ENCODE data around the gene GALNT14.

The GALNT14 gene

GRCh38 chr2:30958193-30958917 is 179.9 kb downstream of the GALNT14 start:
- WGBS (ENCODE audit: extremely low coverage, insufficient coverage, low lambda C conversion rate) = no CpG with 5 or more reads among the region's 15 CpGs
- Histone ChIP-seq H2BK15ac (replicated peaks; ENCODE audit: low read depth) (no peak overlapping the region), H3K27me3 (ENCODE audit: insufficient read depth, low read length, poor library complexity) (no peaks in the 10 kb centered on the region), H3K23ac (ENCODE audit: low read length) (no peak overlapping the region), H3K9ac (ENCODE audit: low read length) (no peak overlapping the region), H2BK120ac (ENCODE audit: low read depth, low read length) (no peak overlapping the region), H2BK5ac (ENCODE audit: low read length) (no peak overlapping the region), H3K36me3 (ENCODE audit: control insufficient read depth, insufficient read depth, low read length) (no peaks in the 10 kb centered on the region), H3K4me2 (ENCODE audit: low read length) (no peak overlapping the region), H2AK5ac (ENCODE audit: low read length) (no peak overlapping the region), H3K4ac (ENCODE audit: low read depth, low read length) (no peak overlapping the region), H3K79me2 (ENCODE audit: control insufficient read depth, insufficient read depth, low read length) (no peaks in the 10 kb centered on the region), H4K5ac (ENCODE audit: low read length) (no peak overlapping the region), H3K27ac (ENCODE audit: low read depth, low read length) (no peak overlapping the region), H3K4me1 (ENCODE audit: control insufficient read depth, low read depth, low read length) (no peaks in the 10 kb centered on the region), H4K8ac (ENCODE audit: low read depth, low read length) (no peak overlapping the region), H3K79me1 (ENCODE audit: low read length) (no peaks in the 10 kb centered on the region), H3K56ac (ENCODE audit: low read length) (no peak overlapping the region), H3K4me3 (ENCODE audit: low read length) (no peak overlapping the region), H3K18ac (ENCODE audit: low read length) (no peak overlapping the region)
- no peak for DNase-seq

GRCh38 chr2:30957591-30957990 is 180.6 kb downstream of the GALNT14 start:
- Histone ChIP-seq H3K79me1 (ENCODE audit: low read length) (no peaks in the 10 kb centered on the region), H3K27me3 (ENCODE audit: insufficient read depth, low read length, poor library complexity) (no peaks in the 10 kb centered on the region), H2BK15ac (replicated peaks; ENCODE audit: low read depth) (no peak overlapping the region), H3K4me1 (ENCODE audit: control insufficient read depth, low read depth, low read length) (no peaks in the 10 kb centered on the region), H3K18ac (ENCODE audit: low read length) (no peak overlapping the region), H2AK5ac (ENCODE audit: low read length) (no peak overlapping the region), H3K4me3 (ENCODE audit: low read length) (no peak overlapping the region), H3K4ac (ENCODE audit: low read depth, low read length) (no peak overlapping the region), H3K23ac (ENCODE audit: low read length) (no peak overlapping the region), H3K79me2 (ENCODE audit: control insufficient read depth, insufficient read depth, low read length) (no peaks in the 10 kb centered on the region), H4K5ac (ENCODE audit: low read length) (no peak overlapping the region), H4K8ac (ENCODE audit: low read depth, low read length) (no peak overlapping the region), H2BK5ac (ENCODE audit: low read length) (no peak overlapping the region), H3K9ac (ENCODE audit: low read length) (no peak overlapping the region), H3K56ac (ENCODE audit: low read length) (no peak overlapping the region), H3K36me3 (ENCODE audit: control insufficient read depth, insufficient read depth, low read length) (no peaks in the 10 kb centered on the region), H3K4me2 (ENCODE audit: low read length) (no peak overlapping the region), H3K27ac (ENCODE audit: low read depth, low read length) (no peak overlapping the region), H2BK120ac (ENCODE audit: low read depth, low read length) (no peak overlapping the region)
- no CpG with 5 or more reads among the region's 5 CpGs for WGBS (ENCODE audit: extremely low coverage, insufficient coverage, low lambda C conversion rate)
- DNase-seq = no peak

DNA sequence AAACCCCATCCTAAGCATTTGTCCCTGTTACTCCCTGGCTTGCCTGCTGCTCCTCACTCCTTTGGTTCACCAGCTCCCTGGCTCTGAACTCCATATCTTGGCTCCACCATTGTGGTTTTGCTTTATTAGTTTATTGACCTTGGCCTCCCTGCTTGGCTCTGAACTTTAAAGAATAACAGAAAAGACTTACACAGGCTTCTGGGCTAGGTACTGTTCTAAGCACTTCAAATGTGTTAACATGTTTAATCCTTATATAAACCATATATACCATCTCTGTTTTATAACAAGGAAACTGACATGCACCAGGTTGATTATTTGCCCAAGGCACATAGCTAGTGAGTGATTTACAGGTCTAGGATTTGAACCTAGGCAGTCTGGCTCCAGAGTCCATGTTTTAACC is 181.2 kb downstream of the GALNT14 start:
- Histone ChIP-seq H2BK5ac (ENCODE audit: low read length) (no peak overlapping the region), H3K4me1 (ENCODE audit: control insufficient read depth, low read depth, low read length) (no peaks in the 10 kb centered on the region), H3K27ac (ENCODE audit: low read depth, low read length) (no peak overlapping the region), H4K8ac (ENCODE audit: low read depth, low read length) (no peak overlapping the region), H3K4ac (ENCODE audit: low read depth, low read length) (no peak overlapping the region), H3K9ac (ENCODE audit: low read length) (no peak overlapping the region), H3K23ac (ENCODE audit: low read length) (no peak overlapping the region), H4K5ac (ENCODE audit: low read length) (no peak overlapping the region), H2BK15ac (replicated peaks; ENCODE audit: low read depth) (no peak overlapping the region), H3K27me3 (ENCODE audit: insufficient read depth, low read length, poor library complexity) (no peaks in the 10 kb centered on the region), H3K4me2 (ENCODE audit: low read length) (no peak overlapping the region), H3K36me3 (ENCODE audit: control insufficient read depth, insufficient read depth, low read length) (no peaks in the 10 kb centered on the region), H3K79me1 (ENCODE audit: low read length) (no peaks in the 10 kb centered on the region), H3K79me2 (ENCODE audit: control insufficient read depth, insufficient read depth, low read length) (no peaks in the 10 kb centered on the region), H2BK120ac (ENCODE audit: low read depth, low read length) (no peak overlapping the region), H3K4me3 (ENCODE audit: low read length) (no peak overlapping the region), H3K56ac (ENCODE audit: low read length) (no peak overlapping the region), H2AK5ac (ENCODE audit: low read length) (no peak overlapping the region), H3K18ac (ENCODE audit: low read length) (no peak overlapping the region)
- no peak for DNase-seq

DNA sequence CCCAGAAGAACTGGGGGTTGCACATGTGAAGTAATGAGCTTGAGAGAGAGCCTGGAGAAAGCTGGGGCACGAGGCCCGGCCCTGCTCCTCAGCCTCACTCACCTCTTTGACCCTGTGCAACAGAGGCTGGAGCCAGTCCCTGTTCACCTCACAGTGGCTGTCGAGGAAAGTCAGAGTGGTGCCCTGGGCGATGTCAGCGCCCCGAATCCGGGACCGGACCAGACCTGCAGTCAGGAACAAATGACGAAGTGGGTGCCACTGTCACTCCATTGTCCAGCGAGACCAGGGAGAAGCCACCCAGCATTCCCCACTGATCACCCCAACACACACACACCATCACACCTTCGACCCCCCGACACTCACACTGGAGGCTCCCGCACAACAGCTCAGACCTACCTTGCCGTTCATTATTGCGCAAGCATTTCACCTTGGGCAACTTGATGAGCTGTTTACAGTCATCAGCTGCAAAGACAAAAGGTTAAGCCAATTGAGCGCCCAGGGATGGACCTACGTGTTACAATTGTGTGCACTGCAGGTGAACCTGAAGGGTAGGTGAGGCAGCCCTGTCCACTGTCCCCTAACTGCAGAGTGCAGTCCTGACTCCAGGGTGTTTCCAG is 182.6 kb downstream of the GALNT14 start:
- Histone ChIP-seq H4K5ac (ENCODE audit: low read length) (no peak overlapping the region), H3K27ac (ENCODE audit: low read depth, low read length) (no peak overlapping the region), H3K4ac (ENCODE audit: low read depth, low read length) (no peak overlapping the region), H3K23ac (ENCODE audit: low read length) (no peak overlapping the region), H2BK5ac (ENCODE audit: low read length) (no peak overlapping the region), H3K4me2 (ENCODE audit: low read length) (no peak overlapping the region), H3K79me2 (ENCODE audit: control insufficient read depth, insufficient read depth, low read length) (no peaks in the 10 kb centered on the region), H2BK120ac (ENCODE audit: low read depth, low read length) (no peak overlapping the region), H3K18ac (ENCODE audit: low read length) (no peak overlapping the region), H2AK5ac (ENCODE audit: low read length) (no peak overlapping the region), H2BK15ac (replicated peaks; ENCODE audit: low read depth) (no peak overlapping the region), H4K8ac (ENCODE audit: low read depth, low read length) (no peak overlapping the region), H3K27me3 (ENCODE audit: insufficient read depth, low read length, poor library complexity) (no peaks in the 10 kb centered on the region), H3K4me1 (ENCODE audit: control insufficient read depth, low read depth, low read length) (no peaks in the 10 kb centered on the region), H3K79me1 (ENCODE audit: low read length) (no peaks in the 10 kb centered on the region), H3K9ac (ENCODE audit: low read length) (no peak overlapping the region), H3K36me3 (ENCODE audit: control insufficient read depth, insufficient read depth, low read length) (no peaks in the 10 kb centered on the region), H3K56ac (ENCODE audit: low read length) (no peak overlapping the region), H3K4me3 (ENCODE audit: low read length) (no peak overlapping the region)
- no CpG with 5 or more reads among the region's 17 CpGs for WGBS (ENCODE audit: extremely low coverage, insufficient coverage, low lambda C conversion rate)
- no peak for DNase-seq

- Histone ChIP-seq H3K27me3 (ENCODE audit: insufficient read depth, low read length, poor library complexity) (no peaks in the 10 kb centered on the region), H2BK15ac (replicated peaks; ENCODE audit: low read depth) (no peak overlapping the region), H4K8ac (ENCODE audit: low read depth, low read length) (no peak overlapping the region), H3K23ac (ENCODE audit: low read length) (no peak overlapping the region), H3K4ac (ENCODE audit: low read depth, low read length) (no peak overlapping the region), H3K4me3 (ENCODE audit: low read length) (no peak overlapping the region), H3K4me1 (ENCODE audit: control insufficient read depth, low read depth, low read length) (no peaks in the 10 kb centered on the region), H3K27ac (ENCODE audit: low read depth, low read length) (no peak overlapping the region), H3K9ac (ENCODE audit: low read length) (no peak overlapping the region), H4K5ac (ENCODE audit: low read length) (no peak overlapping the region), H3K79me1 (ENCODE audit: low read length) (no peaks in the 10 kb centered on the region), H2BK120ac (ENCODE audit: low read depth, low read length) (no peak overlapping the region), H2AK5ac (ENCODE audit: low read length) (no peak overlapping the region), H3K4me2 (ENCODE audit: low read length) (no peak overlapping the region), H3K79me2 (ENCODE audit: control insufficient read depth, insufficient read depth, low read length) (no peaks in the 10 kb centered on the region), H3K36me3 (ENCODE audit: control insufficient read depth, insufficient read depth, low read length) (no peaks in the 10 kb centered on the region), H2BK5ac (ENCODE audit: low read length) (no peak overlapping the region), H3K18ac (ENCODE audit: low read length) (no peak overlapping the region), H3K56ac (ENCODE audit: low read length) (no peak overlapping the region)
- WGBS (ENCODE audit: extremely low coverage, insufficient coverage, low lambda C conversion rate) = no CpG with 5 or more reads among the region's 2 CpGs
- DNase-seq = no peak
Measured at GRCh38 chr2:30950339-30950738, 187.9 kb downstream of the GALNT14 start.

DNA sequence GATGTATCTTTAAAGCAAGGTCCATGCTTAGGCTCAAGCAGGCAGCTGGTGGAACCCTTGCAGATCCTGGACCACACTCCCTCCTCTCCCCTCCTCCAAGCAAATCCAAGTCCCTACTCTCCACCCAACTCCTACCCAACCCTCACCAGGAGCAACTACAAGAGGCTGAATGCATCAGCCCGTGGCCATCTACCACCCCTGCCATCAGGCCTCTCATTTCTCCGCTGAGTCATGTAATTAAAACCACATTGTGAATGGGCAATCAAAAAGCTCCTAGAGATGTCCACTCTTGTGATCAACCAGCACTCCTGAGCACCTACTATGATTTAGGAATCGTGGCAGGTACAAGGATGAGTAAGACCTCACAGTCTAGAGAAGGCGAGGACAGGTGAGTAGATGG is 188.8 kb downstream of the GALNT14 start:
- Histone ChIP-seq H3K4me2 (ENCODE audit: low read length) (no peak overlapping the region), H3K4me1 (ENCODE audit: control insufficient read depth, low read depth, low read length) (no peaks in the 10 kb centered on the region), H3K18ac (ENCODE audit: low read length) (no peak overlapping the region), H3K79me1 (ENCODE audit: low read length) (no peaks in the 10 kb centered on the region), H3K23ac (ENCODE audit: low read length) (no peak overlapping the region), H3K4me3 (ENCODE audit: low read length) (no peak overlapping the region), H3K79me2 (ENCODE audit: control insufficient read depth, insufficient read depth, low read length) (no peaks in the 10 kb centered on the region), H3K9ac (ENCODE audit: low read length) (no peak overlapping the region), H2AK5ac (ENCODE audit: low read length) (no peak overlapping the region), H2BK15ac (replicated peaks; ENCODE audit: low read depth) (no peak overlapping the region), H3K56ac (ENCODE audit: low read length) (no peak overlapping the region), H2BK120ac (ENCODE audit: low read depth, low read length) (no peak overlapping the region), H3K27ac (ENCODE audit: low read depth, low read length) (no peak overlapping the region), H2BK5ac (ENCODE audit: low read length) (no peak overlapping the region), H3K27me3 (ENCODE audit: insufficient read depth, low read length, poor library complexity) (no peaks in the 10 kb centered on the region), H4K8ac (ENCODE audit: low read depth, low read length) (no peak overlapping the region), H4K5ac (ENCODE audit: low read length) (no peak overlapping the region), H3K36me3 (ENCODE audit: control insufficient read depth, insufficient read depth, low read length) (no peaks in the 10 kb centered on the region), H3K4ac (ENCODE audit: low read depth, low read length) (no peak overlapping the region)
- WGBS (ENCODE audit: extremely low coverage, insufficient coverage, low lambda C conversion rate) = no CpG with 5 or more reads among the region's 4 CpGs
- no peak for DNase-seq

All from mesendoderm (in vitro differentiated cells).